H1 (cell line): ENCODE data around the gene SENP2. TPM values are rescaled to one million over a fixed set of nuclear protein-coding genes. Genes with fewer than 3 reads are reported as not detected.

Experiments used
- CHD7 ChIP-seq: fragments of 300-600 bp; sonication (generic); IDR thresholded peaks from 2 replicates; pipeline ENCODE4 v1.7.1; 2012; ENCODE audit warnings: low read length, moderate library complexity, mild to moderate bottlenecking, inconsistent platforms; ENCODE audit not compliant: insufficient replicate concordance
- MAX ChIP-seq: IDR thresholded peaks from 2 replicates; pipeline ENCODE4 v1.6.1; 2012; ENCODE audit warnings: inconsistent platforms
- SAP30 ChIP-seq: fragments of 300-600 bp; sonication (generic); IDR thresholded peaks from 2 replicates; pipeline ENCODE4 v1.7.1; 2012; ENCODE audit warnings: low read length, moderate library complexity, mild to moderate bottlenecking, inconsistent platforms; ENCODE audit not compliant: insufficient read depth, insufficient replicate concordance
- polyA plus RNA-seq, 7 experiments: library from polyadenylated mRNA; depleted of rRNA in 3 of 7; stranded (reverse) in 5 of 7; unstranded in 2 of 7; fragments of >200 nt in 5 of 7; fragments of 200-250 nt in 2 of 7; gene quantifications; 1 replicate in 5 of 7; 2 replicates in 1 of 7; 4 replicates in 1 of 7; pipeline versions ENCODE4 v1.2.1 to v1.2.3, GENCODE V29; 2011 to 2013; ENCODE audit warnings: missing spikeins in 2 of 7, mixed read lengths in 2 of 7
- total RNA-seq: library from RNA; stranded (reverse); fragmentation: NEBNext Ultra II Directional; extraction: Animal tissue kit (Norgen Biotek cat#: 25700); gene quantifications from 2 replicates; pipeline ENCODE4 v1.2.1, GENCODE V29; 2021
- TF ChIP-seq, protein P1 (sequence below): IDR thresholded peaks from 2 replicates; pipeline ENCODE4 v1.6.1; 2011; ENCODE audit warnings: low read depth, mild to moderate bottlenecking, low read length; ENCODE audit not compliant: insufficient read depth

The SENP2 gene
- total and polyA plus RNA-seq, 2 of the 8 experiments (the other 6 are each of a cell fraction or from before 2014, with no cell fraction given), result 25.2 to 69.3 TPM

DNA sequence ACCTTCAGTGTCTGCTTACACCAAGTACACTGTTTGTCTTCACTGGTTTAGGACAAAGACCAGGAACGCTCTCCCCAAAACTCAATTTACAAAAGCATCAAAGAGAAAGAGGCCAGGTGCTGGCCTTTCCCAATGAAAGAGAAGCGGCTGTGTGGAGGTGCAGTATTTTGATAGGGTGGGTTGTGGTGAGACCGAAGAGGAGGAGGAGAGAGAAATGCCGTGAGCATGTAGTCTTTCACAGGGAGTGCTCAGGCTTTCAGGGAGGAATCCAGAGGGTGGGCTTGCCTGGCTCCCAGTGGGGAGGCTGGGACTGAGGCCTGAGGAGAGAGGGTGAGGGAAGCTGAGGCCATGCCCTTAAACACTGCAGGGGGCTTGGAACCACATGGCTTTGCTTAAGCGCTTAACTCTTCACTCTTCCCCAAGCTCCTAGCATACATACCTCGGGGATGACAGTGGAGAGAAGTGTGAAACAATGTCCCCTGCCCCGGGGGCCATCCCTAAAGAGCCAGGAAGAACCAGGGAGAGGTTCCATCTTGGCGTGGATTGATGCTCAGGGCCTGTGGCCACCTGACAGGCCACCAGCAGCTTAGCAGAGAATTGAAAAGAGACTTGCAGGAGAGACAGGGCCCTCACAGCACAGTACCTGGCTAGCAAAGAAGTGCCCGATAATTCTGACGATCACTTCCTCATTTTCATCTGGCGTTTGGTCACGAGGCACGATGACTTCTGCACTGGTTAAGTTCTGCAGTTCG is 60.5 kb downstream of the SENP2 start (continued):
- TF ChIP-seq CHD7 (no peak), MAX (0 out of 2 replicates have a peak, but pooled peaks have one; percentile 23), SAP30 (no peak)
- TF ChIP-seq, protein P1, sequence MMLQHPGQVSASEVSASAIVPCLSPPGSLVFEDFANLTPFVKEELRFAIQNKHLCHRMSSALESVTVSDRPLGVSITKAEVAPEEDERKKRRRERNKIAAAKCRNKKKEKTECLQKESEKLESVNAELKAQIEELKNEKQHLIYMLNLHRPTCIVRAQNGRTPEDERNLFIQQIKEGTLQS, result no peak
